DMS 273 (cell line): ENCODE data around the gene EVA1B.

Source experiments
- DNase-seq: peaks from one replicate; lab custom pipeline; 2025; ENCODE audit not compliant: unreplicated experiment; lab: John Stamatoyannopoulos, UW

The EVA1B gene

DNA sequence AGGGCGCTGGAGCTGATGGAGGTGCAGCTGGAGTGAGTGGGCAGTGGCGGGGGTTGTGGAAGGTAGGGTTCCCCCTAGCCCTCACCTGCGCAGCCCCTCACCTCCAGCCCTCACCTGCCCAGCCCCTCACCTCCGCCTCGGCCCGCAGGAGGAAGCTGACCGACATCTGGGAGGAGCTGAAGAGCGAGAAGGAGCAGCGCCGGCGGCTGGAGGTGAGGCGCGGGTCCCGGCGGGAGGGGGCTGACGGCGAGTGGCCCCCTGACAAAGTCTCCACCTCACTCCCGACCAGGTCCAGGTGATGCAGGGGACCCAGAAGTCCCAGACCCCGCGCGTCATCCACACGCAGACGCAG lies 2.7 kb downstream of the EVA1B start:
- DNase-seq, result no peak

DNA sequence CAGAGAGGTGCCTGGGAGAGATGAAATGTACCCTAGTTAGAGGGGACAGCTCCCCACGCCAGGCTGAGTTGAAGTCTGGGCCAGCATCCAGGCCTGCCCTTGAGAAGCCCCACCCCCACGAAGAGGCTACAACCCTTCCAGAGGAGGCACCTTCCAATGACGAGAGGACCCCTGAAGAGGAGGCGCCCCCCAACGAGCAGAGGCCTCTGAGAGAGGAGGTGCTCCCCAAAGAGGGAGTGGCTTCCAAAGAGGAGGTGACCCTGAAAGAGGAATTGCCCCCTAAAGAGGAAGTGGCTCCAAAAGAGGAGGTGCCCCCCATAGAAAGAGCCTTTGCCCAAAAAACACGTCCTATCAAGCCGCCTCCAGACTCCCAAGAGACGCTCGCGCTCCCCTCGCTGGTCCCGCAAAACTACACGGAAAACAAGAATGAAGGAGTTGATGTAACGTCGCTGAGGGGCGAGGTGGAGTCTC lies 3.1 kb downstream of the EVA1B start:
- DNase-seq, result no peak

DNA sequence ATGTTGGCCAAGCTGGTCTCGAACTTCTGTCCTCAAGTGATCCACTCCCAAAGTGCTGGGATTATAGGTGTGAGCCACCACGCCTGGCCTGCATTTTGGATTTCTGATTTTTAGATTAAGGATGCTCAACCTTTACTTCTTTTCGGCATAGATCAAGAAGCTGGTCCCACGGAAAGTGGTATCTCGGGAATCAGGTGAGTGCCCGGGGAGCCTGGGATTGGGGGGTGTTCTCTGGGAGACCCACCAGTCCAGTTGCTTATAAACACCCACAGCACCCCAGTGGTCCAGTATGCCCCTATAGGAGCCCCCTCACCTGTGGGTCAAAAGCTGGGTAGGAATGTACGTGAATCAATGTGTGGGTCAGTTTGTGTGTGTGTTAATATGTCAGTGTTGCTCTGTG lies 14.0 kb downstream of the EVA1B start:
- no peak for DNase-seq

DNA sequence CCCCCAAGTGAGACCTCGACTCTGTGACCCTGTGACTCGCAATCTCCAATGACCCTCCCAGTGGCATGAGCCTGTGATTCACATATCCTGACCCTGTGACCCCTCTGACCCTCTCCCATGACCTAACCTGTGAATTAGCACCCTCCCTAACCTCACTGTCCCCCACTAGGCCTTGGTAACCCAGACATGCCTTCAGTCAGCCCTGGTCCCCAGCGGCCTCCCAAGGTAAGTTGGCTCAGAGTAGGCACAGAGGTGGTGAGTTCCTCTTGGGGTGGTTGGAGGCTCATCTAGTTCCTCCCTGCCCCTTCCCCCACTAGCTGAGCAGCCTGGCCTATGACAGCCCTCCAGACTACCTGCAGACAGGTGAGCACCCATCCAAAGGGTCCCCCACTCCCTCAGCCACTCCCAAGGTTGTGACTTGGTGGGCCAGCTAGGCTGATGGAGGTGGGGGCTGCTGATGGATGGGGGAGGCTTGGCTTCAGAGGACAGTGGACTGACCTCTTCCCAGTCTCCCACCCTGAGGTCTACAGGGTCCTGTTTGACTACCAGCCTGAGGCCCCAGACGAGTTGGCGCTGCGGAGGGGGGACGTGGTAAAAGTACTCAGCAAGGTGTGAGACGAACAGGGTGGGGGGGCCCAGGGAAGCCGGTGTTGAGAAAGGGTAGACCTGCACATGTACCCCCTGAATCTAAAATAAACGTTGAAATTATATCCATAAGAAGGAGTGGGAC lies 15.7 kb downstream of the EVA1B start:
- no peak for DNase-seq

DNA sequence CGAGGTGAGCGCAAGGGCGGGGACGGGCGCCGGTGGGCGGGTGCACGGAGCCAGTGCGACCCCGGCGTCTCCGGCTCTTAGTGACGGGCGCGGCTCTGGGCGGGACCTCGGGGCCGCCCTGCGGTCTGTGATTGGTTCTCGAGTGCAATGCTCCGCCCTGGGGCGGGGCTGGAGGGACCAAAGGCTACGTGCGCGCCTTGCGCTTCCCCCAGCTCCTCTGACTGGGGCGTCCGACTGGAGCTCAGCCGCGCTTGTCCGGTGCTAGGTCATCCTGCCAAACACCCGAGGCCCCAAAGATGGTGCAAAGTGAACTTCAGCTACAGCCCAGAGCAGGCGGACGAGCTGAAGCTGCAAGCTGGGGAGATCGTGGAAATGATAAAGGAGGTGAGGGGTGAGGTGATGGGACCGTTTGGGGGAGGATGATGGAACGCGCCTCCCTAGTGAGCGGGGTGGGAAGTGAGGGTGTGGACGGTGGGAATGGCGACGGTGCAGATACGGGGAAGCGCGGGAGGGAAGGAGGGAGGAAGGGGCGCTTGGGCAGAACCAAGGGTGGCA lies 16.5 kb downstream of the EVA1B start:
- peak; percentile 98 for DNase-seq

DNA sequence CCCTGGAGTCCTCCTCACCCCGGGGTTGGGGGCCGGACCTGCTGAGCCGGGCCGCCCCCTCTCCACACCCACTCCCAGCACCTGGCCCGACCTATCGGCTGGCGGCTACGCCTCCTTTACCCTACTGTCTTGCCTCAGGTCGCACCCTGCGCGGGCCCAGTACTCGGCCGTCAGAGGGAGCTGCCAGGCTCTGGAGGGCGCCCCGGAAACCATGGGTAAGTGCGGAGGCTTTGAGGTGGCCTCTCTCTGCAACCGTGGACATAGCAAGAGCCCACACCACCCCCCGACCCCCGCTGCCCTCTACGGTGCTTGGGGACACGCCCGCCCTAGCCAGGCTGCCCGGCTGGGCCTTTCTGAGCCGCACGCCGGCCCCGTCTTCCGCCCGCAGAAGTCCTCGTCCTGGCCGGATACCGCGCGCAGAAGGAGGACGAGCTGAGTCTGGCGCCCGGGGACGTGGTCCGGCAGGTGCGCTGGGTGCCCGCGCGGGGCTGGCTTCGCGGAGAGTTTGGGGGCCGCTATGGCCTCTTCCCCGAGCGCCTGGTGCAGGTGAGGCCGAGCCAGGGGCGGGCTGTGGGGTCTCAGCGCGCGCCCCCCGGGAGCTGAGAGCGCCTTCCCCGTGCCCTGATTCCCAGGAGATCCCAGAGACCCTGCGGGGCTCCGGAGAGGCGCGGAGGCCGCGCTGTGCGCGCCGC lies 17.1 kb downstream of the EVA1B start, which contains the start of gene SH3D21:
Gene SH3D21 (plus strand): TSS at position 159 of the 692 bp plus-strand sequence. CDS start 53 bp downstream, at position 212.
- DNase-seq, result peak; percentile 77

DNA sequence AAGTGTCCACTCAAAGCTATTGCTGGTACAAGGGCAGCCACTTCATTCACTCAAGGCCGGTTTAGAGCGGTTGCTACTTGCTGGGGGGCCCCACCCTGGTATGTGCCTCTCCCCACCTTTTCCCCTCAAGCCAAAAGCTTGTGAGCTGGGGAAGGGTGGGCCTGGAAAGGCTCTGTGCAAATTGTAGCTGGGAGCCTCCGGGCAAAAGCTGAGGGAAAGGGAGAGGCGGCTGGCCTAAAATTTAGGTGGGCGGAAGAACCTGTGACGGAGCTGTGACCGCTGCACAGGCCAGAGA lies 17.6 kb downstream of the EVA1B start:
- peak; percentile 47 for DNase-seq

DNA sequence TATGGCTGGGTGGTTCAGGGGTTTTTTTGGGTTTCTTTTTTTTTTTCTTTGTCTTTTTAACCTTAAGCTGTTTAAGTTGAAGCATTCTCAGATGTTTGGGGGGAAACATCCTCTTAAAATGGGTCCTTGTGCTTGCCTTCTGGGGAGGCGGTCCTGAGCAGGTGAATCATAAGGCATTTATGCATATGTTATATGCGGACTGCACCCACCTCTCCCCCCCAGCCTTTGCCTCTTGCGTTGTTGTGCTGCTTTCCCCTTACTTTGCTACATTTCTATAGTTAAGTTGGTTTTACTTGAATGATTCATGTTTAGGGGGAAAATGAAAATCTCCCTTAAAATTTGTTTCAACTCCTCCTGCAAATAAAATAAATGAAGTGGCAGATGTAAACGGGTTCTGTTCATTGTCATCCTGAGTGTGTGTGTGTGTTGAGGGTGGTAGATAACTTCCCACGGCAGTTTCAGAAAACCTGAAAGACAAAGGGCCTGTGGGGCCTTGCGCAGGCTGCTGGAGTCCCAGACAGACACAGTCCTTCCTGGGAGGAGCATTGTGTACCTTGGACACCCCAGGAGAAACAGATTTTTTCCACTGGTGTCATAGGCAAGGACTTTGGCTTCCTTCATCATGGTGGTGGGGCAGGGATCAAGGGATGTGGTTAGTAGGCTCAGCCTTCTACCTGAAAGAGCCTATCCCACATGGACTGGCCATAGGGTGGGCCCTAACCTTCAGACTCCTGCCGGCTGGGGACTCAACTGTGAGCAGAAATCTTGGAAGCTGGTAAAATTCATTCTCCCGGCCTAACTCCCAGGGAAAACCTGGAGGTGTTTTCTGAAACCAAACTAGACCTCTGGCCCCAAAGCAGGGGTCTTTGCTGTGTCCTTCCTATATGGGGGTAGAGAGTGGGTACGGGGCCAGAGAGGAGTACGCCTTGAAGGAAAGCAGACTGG lies 18.2 kb downstream of the EVA1B start:
- no peak for DNase-seq

DNA sequence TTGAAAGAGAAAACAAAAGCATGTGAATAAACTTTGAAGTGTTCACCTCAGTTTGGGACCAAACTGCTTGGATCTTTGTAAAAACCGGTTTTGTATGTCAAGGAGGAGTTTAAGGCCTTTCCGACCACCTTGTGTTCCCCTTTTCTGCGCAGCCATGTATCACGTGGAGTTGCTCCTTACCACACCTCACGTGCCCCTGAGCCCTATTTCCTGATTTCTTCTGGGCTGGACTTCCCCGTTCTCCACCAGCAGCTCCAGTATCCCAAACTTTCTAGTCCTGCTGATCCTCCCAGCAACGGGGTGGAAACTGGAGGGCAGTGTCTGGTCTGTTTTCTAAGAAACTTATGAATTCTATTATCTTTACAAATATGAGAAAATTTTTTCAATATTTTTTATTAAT lies 18.9 kb downstream of the EVA1B start:
- DNase-seq, result no peak

DNA sequence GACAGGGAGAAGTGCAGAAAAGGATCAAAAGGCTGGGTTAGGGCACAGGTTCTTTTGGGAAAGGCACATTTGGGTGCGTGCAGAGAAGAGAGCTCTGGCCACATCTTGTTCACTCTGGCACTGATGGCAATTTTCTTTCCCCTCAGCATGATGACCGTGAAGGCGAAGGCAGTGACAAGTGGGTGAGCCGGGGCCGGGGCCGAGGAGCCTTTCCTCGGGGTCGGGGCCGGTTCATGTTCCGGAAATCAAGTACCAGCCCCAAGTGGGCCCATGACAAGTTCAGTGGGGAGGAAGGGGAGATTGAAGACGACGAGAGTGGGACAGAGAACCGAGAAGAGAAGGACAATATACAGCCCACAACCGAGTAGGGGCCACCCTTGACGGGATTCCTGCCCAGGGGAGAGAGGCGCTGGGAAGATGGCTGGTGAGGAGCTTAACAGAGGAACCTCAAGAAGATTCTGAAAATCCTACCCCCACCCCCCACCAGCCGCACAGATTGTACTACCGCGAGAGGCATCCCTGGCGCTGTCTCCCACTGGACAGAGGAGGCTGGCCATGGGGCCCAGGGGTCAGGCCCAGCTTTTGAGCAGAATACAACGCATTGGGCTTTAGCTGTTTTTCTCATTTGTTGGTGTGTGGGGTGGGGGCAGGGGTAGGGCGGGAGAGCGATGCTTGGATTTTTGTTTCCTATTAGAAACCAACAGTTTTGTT lies 19.6 kb downstream of the EVA1B start:
- no peak for DNase-seq

DNA sequence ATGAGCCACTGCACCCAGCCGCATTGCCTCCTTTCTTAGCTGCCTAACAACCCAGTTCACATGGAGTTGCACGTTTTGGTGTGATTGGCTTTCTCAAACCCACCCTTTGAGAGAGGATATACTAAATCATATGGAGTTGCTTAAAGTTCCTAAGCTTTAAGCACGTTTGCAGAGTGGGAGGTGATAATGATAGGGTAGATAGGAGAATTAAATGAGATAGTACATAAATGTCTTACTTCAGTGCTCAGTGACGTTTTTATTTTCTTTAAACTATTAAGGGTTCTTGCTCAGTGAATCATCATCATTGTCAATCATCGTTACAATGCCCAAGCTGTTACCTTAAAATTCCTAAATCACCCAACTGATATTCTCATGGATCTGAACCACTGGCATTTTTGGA lies 20.2 kb downstream of the EVA1B start:
- no peak for DNase-seq

DNA sequence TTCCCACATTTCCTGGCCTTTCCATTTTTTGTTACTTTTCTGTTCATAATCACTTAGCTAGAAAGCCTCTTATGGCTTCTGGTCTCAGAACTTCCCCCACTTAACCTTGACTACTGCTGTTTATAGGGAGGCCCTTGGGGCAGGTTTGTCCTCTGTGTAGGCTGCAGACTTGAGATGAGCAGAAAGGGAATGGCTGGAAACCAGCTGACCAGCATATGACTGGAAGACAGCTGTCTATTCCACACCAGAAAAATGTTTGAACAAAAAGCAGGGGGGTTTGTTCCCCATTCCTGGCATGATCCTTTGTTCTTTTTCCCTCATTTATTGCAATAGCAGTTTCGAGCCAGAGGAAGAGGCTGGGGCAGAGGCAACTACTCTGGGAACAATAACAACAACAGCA lies 22.2 kb downstream of the EVA1B start:
- no peak for DNase-seq

DNA sequence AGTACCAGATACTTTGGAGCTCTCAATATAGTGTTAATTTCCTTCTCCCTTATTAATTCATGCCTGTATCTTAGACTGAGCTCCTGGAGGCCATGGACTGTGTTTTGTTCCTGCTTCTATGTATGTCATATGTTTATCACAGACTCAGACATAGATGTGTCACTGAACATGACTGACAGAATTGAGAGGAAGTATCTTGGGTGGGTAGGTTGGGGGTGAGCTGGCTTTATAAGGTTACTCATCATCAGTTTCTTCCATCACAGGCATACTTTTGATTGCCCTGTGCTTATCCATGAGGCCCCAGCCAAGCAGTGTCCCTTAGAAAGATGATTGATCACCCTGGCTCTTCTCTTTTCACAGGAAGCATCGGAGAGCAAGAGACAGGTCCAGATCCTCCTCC lies 22.9 kb downstream of the EVA1B start:
- DNase-seq, result no peak

DNA sequence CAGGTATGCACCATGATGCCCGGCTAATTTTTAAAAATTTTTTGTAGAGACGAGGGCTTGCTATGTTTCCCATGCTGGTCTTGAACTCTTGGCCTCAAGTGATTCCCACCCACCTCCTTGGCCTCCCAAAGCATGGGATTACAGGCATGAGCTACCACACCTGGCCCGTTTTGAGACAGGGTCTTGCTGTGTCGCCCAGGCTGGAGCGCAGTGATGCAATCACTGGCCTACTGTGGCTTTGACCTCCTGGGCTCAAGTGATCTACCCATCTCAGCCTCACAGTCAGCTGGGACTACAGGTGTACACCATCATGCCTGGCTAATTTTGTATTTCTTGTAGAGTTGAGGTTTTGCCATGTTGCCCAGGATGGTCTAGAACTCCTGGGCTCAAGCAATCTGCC lies 24.8 kb downstream of the EVA1B start:
- no peak for DNase-seq

DNA sequence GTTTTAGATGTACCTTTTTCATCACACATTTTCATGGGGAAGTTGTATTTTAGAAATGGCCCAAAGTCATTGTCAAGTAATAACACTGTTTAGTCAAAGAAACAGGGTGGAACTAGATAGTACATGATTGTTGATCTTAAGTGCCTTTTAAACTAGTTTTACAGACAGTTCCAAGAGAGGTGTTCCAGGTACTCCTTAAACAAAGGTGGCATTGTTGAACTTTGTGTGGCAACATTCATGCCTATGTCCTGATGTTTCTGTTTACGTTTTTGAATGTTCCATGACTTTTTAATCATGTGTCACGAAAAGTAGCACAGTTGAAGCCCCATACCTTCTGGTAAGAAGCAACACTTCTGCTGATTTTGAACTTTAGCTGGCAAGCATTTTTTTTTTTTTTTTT lies 26.4 kb downstream of the EVA1B start:
- DNase-seq, result no peak

DNA sequence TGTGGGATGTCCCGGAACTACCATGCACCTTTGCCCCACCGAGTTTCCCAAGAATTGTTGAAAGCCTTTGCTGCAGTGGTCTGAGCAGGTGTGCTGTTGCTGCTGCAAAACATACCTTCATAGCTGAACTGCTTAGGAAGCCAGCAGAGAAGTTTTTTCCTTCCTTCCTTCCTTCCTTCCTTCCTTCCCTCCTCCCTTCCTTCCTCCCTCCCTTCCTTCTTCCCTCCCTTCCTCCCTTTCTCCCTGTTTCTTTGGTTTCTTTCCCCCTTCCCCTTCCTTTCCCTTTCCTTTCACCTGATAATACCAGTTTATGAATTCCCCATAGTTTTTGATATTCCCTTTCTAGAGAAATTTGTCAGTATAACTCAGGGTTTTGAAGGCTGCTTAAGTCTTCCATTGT lies 28.1 kb downstream of the EVA1B start:
- no peak for DNase-seq

DNA sequence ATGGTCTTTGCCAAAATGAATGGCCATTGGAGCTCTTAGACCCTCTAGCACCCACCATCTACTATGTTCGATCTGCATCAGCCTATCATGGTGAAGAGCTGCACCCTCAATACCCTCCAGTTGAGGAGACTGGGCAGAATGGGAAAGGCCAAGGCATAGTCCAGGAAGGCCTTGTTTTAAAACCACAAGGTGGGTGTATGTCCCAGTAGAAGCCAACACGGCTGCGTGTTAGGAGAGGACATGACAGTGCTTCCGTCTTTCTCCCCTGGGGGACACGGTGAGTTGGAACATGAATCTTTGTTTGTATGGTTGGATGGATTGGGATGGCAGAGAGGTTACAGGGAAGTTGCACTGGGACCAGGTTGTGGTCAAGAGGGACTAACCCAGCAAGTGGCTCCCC lies 35.9 kb downstream of the EVA1B start:
- DNase-seq, result no peak

DNA sequence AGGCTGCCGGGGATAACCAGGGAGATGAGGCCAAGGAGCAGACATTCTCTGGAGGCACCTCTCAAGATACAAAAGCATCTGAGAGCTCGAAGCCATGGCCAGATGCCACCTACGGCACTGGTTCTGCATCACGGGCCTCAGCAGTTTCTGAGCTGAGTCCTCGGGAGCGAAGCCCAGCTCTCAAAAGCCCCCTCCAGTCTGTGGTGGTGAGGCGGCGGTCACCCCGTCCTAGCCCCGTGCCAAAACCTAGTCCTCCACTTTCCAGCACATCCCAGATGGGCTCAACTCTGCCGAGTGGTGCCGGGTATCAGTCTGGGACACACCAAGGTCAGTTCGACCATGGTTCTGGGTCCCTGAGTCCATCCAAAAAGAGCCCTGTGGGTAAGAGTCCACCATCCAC lies 36.6 kb downstream of the EVA1B start:
- no peak for DNase-seq

DNA sequence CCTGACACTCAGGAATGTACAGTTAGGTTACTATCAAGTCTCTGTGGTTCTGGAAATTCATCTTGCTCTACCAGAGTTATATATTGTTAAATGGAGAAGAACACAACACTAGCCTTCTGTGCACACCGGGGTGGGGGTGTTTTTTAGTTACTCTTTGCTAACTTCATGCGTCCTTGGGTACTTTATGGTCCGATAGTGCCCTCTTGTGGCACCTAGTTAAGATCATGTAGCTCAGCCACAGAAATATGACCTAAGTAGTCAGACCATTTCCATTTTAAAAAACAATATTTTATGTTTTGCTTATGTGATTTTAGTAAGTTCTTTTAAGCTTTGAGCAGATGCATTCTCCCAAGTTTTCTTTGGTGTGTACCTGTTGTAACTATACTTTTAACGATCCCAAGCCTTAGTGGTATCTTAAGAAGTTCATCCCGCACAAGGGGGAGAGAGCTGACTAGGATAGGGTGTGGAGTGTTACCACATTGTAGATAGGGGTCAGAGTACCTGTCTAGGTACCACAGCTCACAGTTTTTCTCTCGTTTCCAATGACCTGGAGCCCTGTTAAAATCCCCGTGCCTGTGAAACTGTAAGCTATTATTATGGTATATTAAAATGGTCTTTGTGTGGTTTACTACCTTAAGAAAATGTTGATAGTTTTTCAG lies 37.9 kb downstream of the EVA1B start:
- peak; percentile 91 for DNase-seq

DNA sequence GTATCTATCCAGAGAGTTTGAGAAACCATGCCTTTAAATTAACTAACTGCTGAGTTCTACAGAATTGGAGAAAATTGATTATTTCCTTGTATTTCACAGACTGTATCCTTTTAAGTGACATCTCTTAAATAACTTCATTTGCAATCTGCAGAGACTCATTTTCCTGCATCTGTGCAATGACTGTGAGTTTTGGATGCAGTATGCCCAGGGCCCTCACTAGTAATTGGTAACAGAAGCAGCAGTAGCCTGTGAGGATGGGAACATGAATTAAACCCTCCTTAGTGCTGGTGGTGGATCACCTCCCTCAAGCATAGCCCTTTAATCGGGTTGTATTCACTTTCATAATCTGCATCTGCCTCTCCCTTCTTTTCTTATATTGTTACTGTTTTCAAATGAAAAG lies 38.9 kb downstream of the EVA1B start:
- DNase-seq, result no peak
